SK-N-SH treated with all-trans-retinoic acid at 6 μM for 48 hours (cell line): ENCODE measurements around the gene EYA4.

ENCODE experiments used
- BACH2 ChIP-seq: fragments of 250-450 bp; sonication (Bioruptor Pico); IDR thresholded peaks from 2 replicates; pipeline ENCODE4 v1.9.0; 2021; ENCODE audit warnings: mild to moderate bottlenecking, borderline replicate concordance
- ZFP3 ChIP-seq: fragments of 250-450 bp; sonication (Bioruptor Pico); IDR thresholded peaks from 2 replicates; pipeline ENCODE4 v1.5.0; 2020; ENCODE audit warnings: mild to moderate bottlenecking, moderate library complexity
- ZFP30 ChIP-seq: fragments of 450-650 bp; formaldehyde crosslinking; IDR thresholded peaks from 2 replicates; pipeline ENCODE4 v1.5.0; 2022; ENCODE audit warnings: mild to moderate bottlenecking, moderate library complexity

DNA sequence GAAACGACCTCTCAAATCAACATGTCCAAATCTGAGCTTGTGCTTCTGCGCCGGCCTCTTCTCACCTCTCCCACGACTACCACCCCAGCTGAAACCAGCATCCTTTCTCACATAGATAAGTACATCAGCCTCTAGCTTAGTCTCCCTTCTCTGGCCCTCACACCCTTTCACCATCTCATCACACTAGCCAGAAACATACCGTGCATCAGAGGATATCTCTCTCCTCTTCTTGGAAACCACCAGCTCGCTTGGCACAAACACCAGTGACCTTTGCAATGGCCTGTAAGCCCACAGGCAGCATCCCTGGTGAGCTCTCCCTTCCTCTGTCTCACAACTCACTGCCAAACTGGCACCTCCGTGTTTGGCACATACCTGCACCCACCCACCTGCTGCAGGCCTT lies 291.8 kb downstream of the EYA4 start:
- TF ChIP-seq BACH2 (CRISPR knock-in tag) (no peak), ZFP3 (CRISPR knock-in tag) (no peak), ZFP30 (CRISPR knock-in tag) (no peak)
